Endodermal cell (in vitro differentiated cells): ENCODE results near the gene RHEBL1. TPM values are rescaled to one million over a fixed set of nuclear protein-coding genes. Genes with fewer than 3 reads are reported as not detected.

Source experiments
- DNase-seq: peaks from one replicate; pipeline ENCODE4 v3.0.0-alpha.2; 2017
- H3K27ac ChIP-seq: 2 replicates; pipeline ENCODE4 v1.5.1; 2013; ENCODE audit warnings: mild to moderate bottlenecking, low read depth, low read length, moderate library complexity
- H3K27me3 ChIP-seq: 2 replicates; pipeline ENCODE4 v1.6.1; 2013; ENCODE audit warnings: mild to moderate bottlenecking, low read length, moderate library complexity; ENCODE audit not compliant: insufficient read depth, control insufficient read depth, poor library complexity, severe bottlenecking
- H3K36me3 ChIP-seq: 2 replicates; pipeline ENCODE4 v1.7.0; 2013; ENCODE audit warnings: mild to moderate bottlenecking, low read length, moderate library complexity; ENCODE audit not compliant: control insufficient read depth, insufficient read depth
- H3K4me1 ChIP-seq: one replicate; pipeline ENCODE4 v1.7.0; 2013; ENCODE audit warnings: low read length; ENCODE audit not compliant: control insufficient read depth, insufficient read depth
- H3K4me3 ChIP-seq: 2 replicates; pipeline ENCODE4 v1.5.1; 2013; ENCODE audit warnings: mild to moderate bottlenecking, low read length, moderate library complexity
- H3K9ac ChIP-seq: 2 replicates; pipeline ENCODE4 v1.6.1; 2013; ENCODE audit warnings: mild to moderate bottlenecking, low read length, moderate library complexity; ENCODE audit not compliant: poor library complexity, severe bottlenecking; ENCODE audit errors: extremely low read depth
- H3K9me3 ChIP-seq: 2 replicates; pipeline ENCODE4 v1.6.1; 2013; ENCODE audit warnings: mild to moderate bottlenecking, low read length, moderate library complexity; ENCODE audit not compliant: control insufficient read depth
- H3K27ac Mint-ChIP-seq: 2 replicates; pipeline ENCODE4 v1.8.0; 2020; ENCODE audit warnings: mixed read lengths
- H3K27me3 Mint-ChIP-seq: 2 replicates; pipeline ENCODE4 v1.8.0; 2021; ENCODE audit warnings: mild to moderate bottlenecking, mixed read lengths; ENCODE audit not compliant: insufficient read depth
- H3K36me3 Mint-ChIP-seq: 2 replicates; pipeline ENCODE4 v1.8.0; 2020; ENCODE audit warnings: low read depth, mixed read lengths
- H3K4me1 Mint-ChIP-seq: 2 replicates; pipeline ENCODE4 v1.8.0; 2020; ENCODE audit warnings: mixed read lengths
- H3K4me3 Mint-ChIP-seq: 2 replicates; pipeline ENCODE4 v1.8.0; 2020; ENCODE audit warnings: mild to moderate bottlenecking, moderate library complexity, mixed read lengths
- H3K9me3 Mint-ChIP-seq: 2 replicates; pipeline ENCODE4 v1.8.0; 2020; ENCODE audit warnings: mild to moderate bottlenecking, mixed read lengths
- WGBS, 2 experiments: methylation state at CpG; one replicate each; pipeline versions ENCODE4 v1.1.5 to v1.1.7; 2013; ENCODE audit warnings: missing lambda C conversion rate in 2 of 2, mixed read lengths in 1 of 2; ENCODE audit not compliant: insufficient coverage in 1 of 2, insufficient read length in 1 of 2; 5-methylcytosine and 5-hydroxymethylcytosine counted together
- total RNA-seq, 2 donors: library from RNA; stranded (reverse); fragmentation: NEBNext Ultra II Directional in 1 of 2; extraction: Animal tissue kit (Norgen Biotek cat#: 25700) in 1 of 2; gene quantifications; 2 replicates in 1 of 2; 3 replicates in 1 of 2; pipeline ENCODE4 v1.2.1, GENCODE V29; 2021
- TF ChIP-seq, protein P1 (sequence below): fragments of 200-600 bp; sonication (generic); conservative IDR thresholded peaks from 2 replicates; pipeline ENCODE4 v1.5.0; 2021; ENCODE audit warnings: antibody characterized with exemption, mild to moderate bottlenecking

Gene RHEBL1
- total RNA-seq, 2 donors from 2014 or later = 2.5 to 3.2 TPM

DNA sequence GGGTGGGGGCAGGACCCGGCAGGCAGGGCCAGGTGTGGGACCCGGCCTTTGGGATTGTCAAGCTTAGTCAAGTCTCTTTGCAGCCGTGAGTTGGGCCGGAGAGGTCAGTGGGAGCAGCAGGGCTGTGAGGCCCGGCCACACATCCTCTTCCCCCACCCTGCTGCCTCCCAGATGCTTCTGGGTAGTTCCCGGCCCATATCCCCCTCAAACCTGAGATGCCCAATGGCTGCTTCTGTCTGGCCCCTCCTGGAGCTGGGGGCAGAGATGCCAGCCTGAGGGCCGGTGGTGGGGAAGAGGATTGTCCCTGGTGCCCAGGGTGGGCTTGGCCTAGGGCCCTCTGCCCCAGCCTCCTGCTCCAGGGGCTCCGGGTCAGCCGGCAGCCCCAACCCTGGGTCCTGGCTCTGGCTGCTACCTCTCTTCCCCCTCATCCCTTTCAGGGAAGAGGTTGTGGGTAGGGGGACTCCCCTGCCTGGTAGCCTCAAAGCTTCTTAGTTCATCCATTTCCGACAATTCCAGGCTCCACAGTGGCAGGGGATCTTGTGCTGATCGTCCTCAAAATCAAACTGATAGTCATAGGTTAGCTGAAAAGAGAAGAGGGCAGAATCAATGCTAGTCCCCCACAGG, 48.4 kb downstream of the RHEBL1 start:
- DNase-seq = no peak
- Histone ChIP-seq H3K4me3 (no peak overlapping the region), H3K27ac (no peak overlapping the region), H3K9me3 (no peaks in the 10 kb centered on the region), H3K27me3 (no peaks in the 10 kb centered on the region), H3K4me1 (no peaks in the 10 kb centered on the region), H3K9ac (no peak overlapping the region), H3K36me3 (peaks cover 48% of the 10 kb centered on the region)
- Mint-ChIP-seq H3K4me1 (peaks cover 15% of the 10 kb centered on the region), H3K27ac (no peak overlapping the region), H3K9me3 (no peaks in the 10 kb centered on the region), H3K27me3 (no peaks in the 10 kb centered on the region), H3K4me3 (no peak overlapping the region), H3K36me3 (peaks cover 45% of the 10 kb centered on the region)
- TF ChIP-seq, protein P1, sequence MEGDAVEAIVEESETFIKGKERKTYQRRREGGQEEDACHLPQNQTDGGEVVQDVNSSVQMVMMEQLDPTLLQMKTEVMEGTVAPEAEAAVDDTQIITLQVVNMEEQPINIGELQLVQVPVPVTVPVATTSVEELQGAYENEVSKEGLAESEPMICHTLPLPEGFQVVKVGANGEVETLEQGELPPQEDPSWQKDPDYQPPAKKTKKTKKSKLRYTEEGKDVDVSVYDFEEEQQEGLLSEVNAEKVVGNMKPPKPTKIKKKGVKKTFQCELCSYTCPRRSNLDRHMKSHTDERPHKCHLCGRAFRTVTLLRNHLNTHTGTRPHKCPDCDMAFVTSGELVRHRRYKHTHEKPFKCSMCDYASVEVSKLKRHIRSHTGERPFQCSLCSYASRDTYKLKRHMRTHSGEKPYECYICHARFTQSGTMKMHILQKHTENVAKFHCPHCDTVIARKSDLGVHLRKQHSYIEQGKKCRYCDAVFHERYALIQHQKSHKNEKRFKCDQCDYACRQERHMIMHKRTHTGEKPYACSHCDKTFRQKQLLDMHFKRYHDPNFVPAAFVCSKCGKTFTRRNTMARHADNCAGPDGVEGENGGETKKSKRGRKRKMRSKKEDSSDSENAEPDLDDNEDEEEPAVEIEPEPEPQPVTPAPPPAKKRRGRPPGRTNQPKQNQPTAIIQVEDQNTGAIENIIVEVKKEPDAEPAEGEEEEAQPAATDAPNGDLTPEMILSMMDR = no peak
- WGBS, 2 experiments = 90 to 93% methylated on average over 2 to 11 of the region's 11 CpGs

DNA sequence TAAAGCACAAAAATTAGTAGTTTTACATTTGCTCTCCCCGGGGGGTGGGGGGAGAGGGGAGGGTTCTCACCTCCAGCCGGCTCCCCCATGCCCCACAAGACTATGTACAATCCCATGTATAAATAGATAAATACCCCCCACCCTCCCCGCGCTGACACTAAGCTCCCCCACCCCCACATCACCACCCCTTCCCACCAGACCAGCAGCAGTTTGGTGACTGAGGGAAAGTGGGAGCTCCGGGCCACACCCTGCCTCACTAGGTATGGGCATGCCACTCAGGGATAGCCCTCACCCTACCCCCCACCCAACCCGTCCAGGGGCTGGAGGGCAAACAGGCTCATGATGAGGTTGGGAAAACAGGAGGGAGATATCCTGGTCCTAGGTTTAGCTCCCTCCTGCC, 49.3 kb downstream of the RHEBL1 start:
- Mint-ChIP-seq H3K27ac (no peak overlapping the region), H3K27me3 (no peaks in the 10 kb centered on the region), H3K36me3 (peaks cover 36% of the 10 kb centered on the region), H3K4me3 (no peak overlapping the region), H3K4me1 (peaks cover 15% of the 10 kb centered on the region), H3K9me3 (no peaks in the 10 kb centered on the region)
- Histone ChIP-seq H3K27ac (no peak overlapping the region), H3K9ac (no peak overlapping the region), H3K9me3 (no peaks in the 10 kb centered on the region), H3K27me3 (no peaks in the 10 kb centered on the region), H3K4me1 (no peaks in the 10 kb centered on the region), H3K36me3 (peaks cover 38% of the 10 kb centered on the region), H3K4me3 (no peak overlapping the region)
- no peak for DNase-seq
- TF ChIP-seq, protein P1 = no peak
- WGBS, 2 experiments = 100% methylated on average over 1 of the region's 6 CpGs; no CpG with 5 or more reads in 1 of the 2 experiments

DNA sequence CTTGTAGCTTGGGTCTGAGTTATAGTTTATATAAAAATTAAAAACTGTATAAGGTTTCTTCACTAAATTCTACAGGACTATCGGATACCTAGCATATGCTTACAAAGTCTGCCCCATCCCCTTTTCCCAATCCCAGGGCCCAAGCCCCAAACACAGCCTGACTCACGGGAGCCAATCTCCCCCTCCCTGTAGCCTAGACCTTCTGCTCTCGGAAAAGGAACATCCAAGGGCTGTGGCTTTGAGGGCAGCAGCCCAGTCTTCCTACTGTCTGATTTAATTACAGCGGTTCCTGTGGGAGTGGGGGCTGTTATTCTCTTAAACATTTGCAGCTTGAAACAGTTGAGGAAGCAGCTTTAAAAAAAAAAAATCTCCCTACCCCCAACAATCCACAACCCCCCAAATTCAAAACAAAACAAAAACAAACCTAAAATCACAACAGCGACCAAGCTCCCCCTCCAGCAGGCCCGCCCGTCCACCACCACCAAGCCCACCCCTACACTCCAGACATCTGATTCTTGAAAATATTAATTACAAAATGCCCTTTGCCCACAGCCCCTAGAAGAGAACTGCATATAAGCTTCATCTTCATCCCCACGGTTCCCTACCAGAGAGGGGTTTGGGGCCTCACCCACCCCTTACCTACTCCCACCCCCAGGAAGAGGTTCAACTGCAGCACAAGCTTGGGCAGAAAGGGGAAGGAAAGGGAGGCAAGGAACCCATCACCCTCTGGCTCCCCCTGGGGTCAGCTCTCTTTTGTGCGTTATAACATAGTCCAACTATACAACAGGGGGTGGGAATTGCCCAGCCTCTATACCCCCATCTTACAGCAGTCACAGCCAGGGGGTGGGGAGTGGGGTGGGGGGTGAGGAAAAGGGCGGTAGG, 50.1 kb downstream of the RHEBL1 start:
- H3K4me3 Mint-ChIP-seq = peak overlapping the region; percentile 86
- H3K9ac ChIP-seq = peak overlapping the region; percentile 95
- H3K27ac ChIP-seq = peak overlapping the region; percentile 70
- H3K27ac Mint-ChIP-seq = peak overlapping the region; percentile 96
- no peaks in the 10 kb centered on the region for H3K4me1 ChIP-seq
- H3K36me3 Mint-ChIP-seq = peaks cover 30% of the 10 kb centered on the region
- H3K27me3 ChIP-seq = no peaks in the 10 kb centered on the region
- H3K4me1 Mint-ChIP-seq = peaks cover 15% of the 10 kb centered on the region
- H3K9me3 Mint-ChIP-seq = no peaks in the 10 kb centered on the region
- WGBS, 2 experiments = 82 to 100% methylated on average over 3 to 7 of the region's 10 CpGs
- peak overlapping the region; percentile 87 for H3K4me3 ChIP-seq
- peaks cover 31% of the 10 kb centered on the region for H3K36me3 ChIP-seq
- TF ChIP-seq, protein P1 = peak; percentile 63
- H3K27me3 Mint-ChIP-seq = no peaks in the 10 kb centered on the region
- peak; percentile 87 for DNase-seq
- H3K9me3 ChIP-seq = no peaks in the 10 kb centered on the region
